ENCODE data around the gene TMEM270. TPM values are rescaled to one million over a fixed set of nuclear protein-coding genes. Genes with fewer than 3 reads are reported as not detected.
A peak's percentile ranks its signal among the peaks of the same experiment; 100 is the strongest.
"Not testable (repeated sequence)": the region's sequence is repeated elsewhere in the genome, so short reads cannot be mapped to it uniquely, and the experiment has no call there.

Gene TMEM270
- total RNA-seq, 1 donor from 2014 or later = not detected

DNA sequence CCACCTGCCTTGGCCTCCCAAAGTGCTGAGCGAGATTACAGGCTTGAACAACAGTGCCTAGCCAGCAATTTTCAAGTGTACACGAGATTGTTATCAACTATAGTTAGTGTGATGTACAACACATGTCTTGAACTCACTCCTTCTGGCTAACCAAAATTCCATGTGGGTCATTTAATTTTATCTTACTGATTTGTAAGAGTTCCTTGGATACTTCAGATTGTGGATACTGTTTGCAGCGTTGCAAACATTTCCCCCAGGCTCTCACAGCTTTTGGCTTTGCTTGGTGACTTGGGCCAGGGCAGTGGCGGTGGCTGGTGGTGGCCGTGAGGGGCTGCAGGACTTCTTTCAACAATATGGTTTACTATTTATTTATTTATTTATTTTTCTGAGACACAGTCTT, 8.5 kb upstream of the TMEM270 start:
- DNase-seq (ENCODE audit: low read depth) = no peak

- peak; percentile 97 for DNase-seq (ENCODE audit: low read depth)
Measured at GRCh38 chr7:73856941-73857340, 4.0 kb upstream of the TMEM270 start.

DNA sequence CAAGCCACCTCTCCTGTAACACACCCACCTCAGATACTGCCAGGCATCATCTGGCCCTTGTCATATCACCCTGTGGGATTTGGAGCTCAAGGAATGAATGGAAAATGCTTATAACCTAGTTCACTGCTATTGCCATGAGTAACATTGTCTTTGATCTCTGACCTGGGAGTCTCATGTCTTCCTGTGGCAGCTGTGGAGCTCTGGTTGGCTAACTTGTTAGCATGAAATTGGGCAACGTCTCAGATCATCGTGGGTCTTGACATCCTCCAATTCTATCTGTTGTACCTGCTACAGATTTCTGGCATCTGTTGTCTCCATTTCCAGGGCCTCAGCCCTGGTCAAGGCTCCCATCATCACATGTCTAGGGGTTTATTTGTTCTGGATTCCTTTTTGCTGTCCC, 2.2 kb upstream of the TMEM270 start:
- no peak for DNase-seq (ENCODE audit: low read depth)

DNA sequence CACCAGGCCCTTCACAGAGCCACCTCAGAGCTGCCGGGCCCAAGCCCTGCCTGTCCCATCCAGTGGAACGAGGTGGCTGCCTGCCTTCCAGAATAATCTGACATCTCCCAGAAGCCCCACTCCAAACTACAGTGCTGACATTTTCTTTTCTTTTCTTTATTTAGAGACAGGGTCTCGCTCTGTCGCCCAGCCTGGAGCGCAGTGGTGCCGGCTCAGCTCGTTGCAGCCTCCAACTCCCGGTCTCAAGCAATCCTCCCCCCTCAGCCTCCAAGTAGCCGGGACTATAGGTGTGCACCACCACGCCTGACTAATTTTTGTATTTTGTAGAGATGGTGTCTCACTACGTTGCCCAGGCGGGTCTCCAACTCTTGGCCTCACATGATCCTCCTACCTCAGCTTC, 346 bp downstream of the TMEM270 start:
- DNase-seq (ENCODE audit: low read depth) = no peak

- no peak for DNase-seq (ENCODE audit: low read depth)
Measured at GRCh38 chr7:73864981-73865711, 4.2 kb downstream of the TMEM270 start.

GRCh38 chr7:73865738-73866445, 4.9 kb downstream of the TMEM270 start:
- DNase-seq (ENCODE audit: low read depth) = peak; percentile 83

DNA sequence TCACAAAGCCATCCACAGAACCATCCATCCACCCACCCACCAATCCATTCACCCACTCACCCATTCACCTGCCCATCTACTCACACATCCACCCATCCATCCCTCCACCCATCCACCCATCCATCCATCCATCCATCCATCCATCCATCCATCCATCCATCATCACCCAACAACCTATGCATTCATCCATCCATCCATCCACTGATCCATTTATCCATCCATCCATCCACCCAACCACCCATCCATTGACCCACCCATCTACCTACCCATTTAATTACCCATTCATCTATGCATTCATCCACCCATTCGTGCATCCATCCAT, 5.4 kb downstream of the TMEM270 start:
- DNase-seq (ENCODE audit: low read depth) = no peak

- DNase-seq (ENCODE audit: low read depth) = no peak
Measured at GRCh38 chr7:73869011-73869798, 8.2 kb downstream of the TMEM270 start.

GRCh38 chr7:73870041-73870492, 9.1 kb downstream of the TMEM270 start:
- no peak for DNase-seq (ENCODE audit: low read depth)

DNA sequence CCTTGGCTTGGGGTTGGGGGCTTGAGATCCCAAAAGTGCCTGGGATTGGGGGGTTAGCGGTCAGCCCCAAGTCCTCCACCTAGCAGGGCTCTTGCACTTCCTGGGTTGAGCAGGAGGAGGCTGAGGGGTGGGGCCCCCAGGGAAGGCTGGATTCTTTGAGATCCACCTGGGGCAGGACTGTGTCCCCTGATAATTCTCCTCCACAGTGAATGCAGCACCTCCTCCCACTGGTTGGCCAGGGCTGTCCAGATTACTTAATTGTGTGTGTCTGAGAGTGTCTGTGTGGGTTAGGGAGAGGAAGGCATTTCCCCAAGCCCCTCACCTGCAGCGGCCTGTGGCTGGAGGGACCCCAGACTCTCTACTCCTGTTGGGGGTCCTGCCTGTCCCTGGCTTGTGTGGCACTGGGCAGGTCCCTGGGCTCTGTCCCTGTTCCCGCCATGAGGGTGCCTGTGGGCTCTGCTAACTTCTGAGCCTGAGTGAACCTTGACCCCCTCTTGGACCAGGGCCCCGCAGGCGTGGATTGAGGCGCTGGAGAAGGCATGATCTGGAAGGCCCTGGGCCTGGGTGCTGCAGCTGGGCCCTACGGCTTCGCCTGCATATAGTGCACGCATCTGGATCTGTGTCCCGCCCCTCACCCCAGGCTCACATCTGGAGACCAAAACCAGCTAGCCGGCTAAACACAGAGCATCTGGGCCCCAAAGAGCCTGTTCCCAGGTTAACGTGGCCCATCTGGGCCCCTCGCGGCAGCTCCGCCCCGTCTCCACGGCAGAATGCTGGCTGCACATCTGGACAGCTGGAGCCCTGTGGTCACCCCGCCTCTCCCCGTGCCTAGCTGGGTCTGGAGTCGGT, 10.4 kb downstream of the TMEM270 start:
- DNase-seq (ENCODE audit: low read depth) = no peak

- no peak for DNase-seq (ENCODE audit: low read depth)
Measured at GRCh38 chr7:73872056-73872908, 11.3 kb downstream of the TMEM270 start.

DNA sequence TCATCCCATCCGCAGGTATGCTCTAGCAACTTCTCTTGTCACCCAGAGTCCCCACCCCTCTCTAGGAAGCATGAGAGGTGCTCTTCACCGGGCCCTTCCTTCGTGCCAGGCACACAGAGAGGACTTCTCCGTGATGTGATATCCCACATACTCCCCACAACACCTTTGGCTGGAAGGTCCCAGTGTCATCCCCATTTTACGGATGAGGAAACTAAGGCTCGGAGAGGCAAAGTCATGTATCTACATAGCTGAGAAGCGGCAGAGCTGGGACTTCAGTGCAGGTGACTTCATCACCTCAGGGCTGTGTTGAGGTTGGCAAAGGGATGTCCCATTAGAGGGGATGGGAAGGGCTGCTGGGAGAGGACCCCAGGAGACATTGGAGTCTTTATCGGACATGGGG, 15.4 kb downstream of the TMEM270 start:
- DNase-seq (ENCODE audit: low read depth) = no peak

DNA sequence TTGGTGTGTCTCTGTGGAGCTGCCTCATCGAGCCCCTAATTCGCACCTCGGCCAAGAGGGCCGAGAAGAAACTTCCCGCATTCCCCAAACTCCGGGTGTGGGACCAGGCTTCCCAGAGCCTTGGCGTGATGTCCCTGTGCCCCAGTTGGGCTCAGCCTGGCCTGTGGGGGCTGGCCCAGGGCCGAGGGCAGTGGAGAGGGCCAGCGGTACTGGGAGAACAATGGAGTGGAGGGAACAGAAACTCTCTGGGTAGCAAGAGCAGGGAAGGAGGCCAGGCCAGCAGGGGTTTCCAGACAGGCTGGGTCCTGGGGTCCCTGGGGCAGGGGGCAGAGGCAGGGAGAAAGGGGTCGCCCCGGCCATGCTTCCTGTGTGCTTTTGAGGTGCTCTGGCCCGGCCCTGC, 16.0 kb downstream of the TMEM270 start:
- DNase-seq (ENCODE audit: low read depth) = no peak

DNA sequence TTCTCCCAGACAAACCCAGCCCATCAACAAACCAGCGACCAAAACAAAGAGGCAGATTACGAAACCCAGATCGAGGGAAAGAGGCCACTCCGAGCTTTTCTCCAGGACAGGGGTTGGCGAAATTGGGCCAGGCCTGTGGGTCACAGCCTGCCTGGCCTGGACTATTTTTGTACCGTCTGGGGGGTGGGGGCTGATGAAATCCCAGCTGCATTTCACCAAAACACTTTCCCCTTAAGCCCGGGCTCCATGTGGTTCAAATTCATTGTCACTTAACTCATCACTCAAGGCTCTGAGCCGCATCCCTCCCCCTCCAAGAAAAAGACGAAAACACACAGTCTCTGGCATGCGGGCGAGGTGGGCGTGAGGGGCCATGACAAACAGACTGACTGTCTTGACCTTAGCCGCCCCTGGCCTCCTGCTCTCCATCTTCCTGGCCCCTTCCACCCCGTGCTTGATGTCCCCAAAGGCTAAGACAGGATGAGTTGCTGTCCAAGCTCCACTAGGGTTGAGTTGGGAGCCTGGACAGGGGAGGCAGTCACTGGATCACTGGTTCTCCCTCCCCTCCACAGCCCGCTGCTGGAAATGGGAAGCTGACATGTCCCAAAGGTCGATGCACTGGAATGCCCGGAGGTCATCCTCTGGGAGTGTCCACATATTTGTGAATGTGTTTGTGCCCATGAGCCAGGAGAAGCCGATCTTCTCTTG, 19.2 kb downstream of the TMEM270 start:
- peak; percentile 39 for DNase-seq (ENCODE audit: low read depth)

DNA sequence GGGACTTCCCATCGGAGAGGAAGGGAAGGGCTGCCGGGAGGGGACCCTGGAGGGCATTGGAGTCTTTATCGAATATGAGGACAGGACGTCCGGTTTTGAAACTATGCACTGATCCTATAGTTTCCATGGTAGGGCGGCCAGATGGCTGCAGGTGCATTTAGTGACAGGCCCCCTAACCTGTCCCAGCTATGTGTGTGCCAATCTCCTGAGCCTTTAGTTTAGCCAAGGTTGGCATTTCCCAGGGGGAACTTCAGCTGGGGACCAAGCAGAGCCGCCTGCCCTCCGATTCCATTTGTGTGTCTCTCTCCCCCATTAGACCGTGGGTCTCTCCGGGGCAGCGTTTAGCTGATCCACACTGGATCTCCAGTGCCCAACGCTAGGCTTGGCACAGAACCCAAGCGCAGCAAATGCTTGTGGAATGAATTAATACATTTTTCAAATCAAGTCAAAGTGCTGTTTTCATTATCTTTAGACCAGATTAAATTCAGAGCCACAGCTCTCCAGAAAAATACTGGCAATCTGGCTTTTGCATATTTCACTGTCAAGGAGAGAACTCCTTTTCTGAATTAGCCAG, 19.9 kb downstream of the TMEM270 start:
- DNase-seq (ENCODE audit: low read depth) = no peak

GRCh38 chr7:73881352-73882046, 20.5 kb downstream of the TMEM270 start:
- no peak for DNase-seq (ENCODE audit: low read depth)

- DNase-seq (ENCODE audit: low read depth) = no peak
Measured at GRCh38 chr7:73882047-73882402, 21.1 kb downstream of the TMEM270 start.

GRCh38 chr7:73884867-73885422, 24.0 kb downstream of the TMEM270 start:
- DNase-seq (ENCODE audit: low read depth) = not testable (repeated sequence)

Measured in myocyte (in vitro differentiated cells).